ENCODE results near the gene CDC42EP5.

The CDC42EP5 gene

DNA sequence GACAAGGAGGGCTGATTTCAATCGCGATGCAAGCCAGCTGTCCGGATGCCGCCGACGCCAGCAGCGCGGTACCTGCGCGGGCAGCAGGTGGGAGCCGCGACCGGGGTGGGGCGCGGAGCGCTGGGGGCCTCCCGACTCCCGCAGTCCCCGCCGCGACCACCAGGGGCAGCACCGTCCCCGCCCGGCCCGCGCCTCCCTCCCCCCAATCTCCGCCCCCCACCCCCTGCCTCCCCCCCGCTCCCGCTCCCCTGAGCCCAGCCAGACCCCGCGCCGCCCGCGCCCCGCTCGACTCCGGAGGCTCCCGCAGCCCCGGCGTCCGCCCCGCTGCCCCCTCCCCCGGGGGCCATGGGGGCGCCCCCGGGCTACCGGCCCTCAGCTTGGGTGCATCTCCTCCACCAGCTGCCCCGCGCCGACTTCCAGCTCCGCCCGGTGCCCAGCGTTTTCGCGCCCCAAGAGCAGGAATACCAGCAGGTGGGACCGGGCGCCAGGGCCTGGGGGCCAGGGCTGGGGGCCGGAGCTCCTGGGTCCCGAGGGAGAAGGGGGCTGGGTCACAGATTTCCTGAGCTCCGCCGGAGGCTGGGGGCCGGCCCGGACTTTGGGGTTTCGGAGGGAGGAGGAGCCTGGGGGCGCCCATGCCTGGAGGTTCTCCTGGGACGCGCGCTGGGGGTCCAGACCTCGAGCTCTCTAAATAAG, 57.7 kb downstream of the CDC42EP5 start, which contains the start of gene TTYH1:
Gene TTYH1 (plus strand): TSS at position 257 of the 693 bp plus-strand sequence. CDS start 89 bp downstream, at position 346.
- Histone ChIP-seq H3K27ac (ENCODE audit: low read length) (no peak within 1 kb of the TSS), H3K27me3 (ENCODE audit: insufficient read depth, low read length, poor library complexity) (no peaks in the 10 kb centered on the region), H4K20me1 (ENCODE audit: insufficient read depth, low read length) (no peaks in the 10 kb centered on the region), H3K4me3 (ENCODE audit: low read depth in 1 of 2, low read length in 2 of 2) (no peak within 1 kb of the TSS), H3K79me2 (ENCODE audit: insufficient read depth, low read length) (no peaks in the 10 kb centered on the region), H2AFZ (ENCODE audit: low read depth, low read length) (no peak within 1 kb of the TSS), H3K36me3 (ENCODE audit: insufficient read depth, low read length) (no peaks in the 10 kb centered on the region), H3K9ac (ENCODE audit: low read depth, low read length) (no peak within 1 kb of the TSS), H3K4me2 (ENCODE audit: insufficient read depth, low read length) (no peak within 1 kb of the TSS), H3K9me3 (ENCODE audit: insufficient read depth, low read length, severe bottlenecking) (peaks cover 2% of the 10 kb centered on the region), H3K4me1 (ENCODE audit: insufficient read depth, low read length) (no peaks in the 10 kb centered on the region)
- no peak for ATAC-seq (ENCODE audit: insufficient read depth, low read depth)
- DNase-seq: no peak
- no peak for TF ChIP-seq EZH2 (IDR thresholded peaks at IDR 0.05; ENCODE audit: borderline replicate concordance, low read depth, low read length, severe bottlenecking)
- TF ChIP-seq, protein P1, sequence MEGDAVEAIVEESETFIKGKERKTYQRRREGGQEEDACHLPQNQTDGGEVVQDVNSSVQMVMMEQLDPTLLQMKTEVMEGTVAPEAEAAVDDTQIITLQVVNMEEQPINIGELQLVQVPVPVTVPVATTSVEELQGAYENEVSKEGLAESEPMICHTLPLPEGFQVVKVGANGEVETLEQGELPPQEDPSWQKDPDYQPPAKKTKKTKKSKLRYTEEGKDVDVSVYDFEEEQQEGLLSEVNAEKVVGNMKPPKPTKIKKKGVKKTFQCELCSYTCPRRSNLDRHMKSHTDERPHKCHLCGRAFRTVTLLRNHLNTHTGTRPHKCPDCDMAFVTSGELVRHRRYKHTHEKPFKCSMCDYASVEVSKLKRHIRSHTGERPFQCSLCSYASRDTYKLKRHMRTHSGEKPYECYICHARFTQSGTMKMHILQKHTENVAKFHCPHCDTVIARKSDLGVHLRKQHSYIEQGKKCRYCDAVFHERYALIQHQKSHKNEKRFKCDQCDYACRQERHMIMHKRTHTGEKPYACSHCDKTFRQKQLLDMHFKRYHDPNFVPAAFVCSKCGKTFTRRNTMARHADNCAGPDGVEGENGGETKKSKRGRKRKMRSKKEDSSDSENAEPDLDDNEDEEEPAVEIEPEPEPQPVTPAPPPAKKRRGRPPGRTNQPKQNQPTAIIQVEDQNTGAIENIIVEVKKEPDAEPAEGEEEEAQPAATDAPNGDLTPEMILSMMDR (IDR thresholded peaks at IDR 0.05; ENCODE audit: borderline replicate concordance, extremely low read depth, low read length, poor library complexity, severe bottlenecking): peak; percentile 37

Measured in DND-41 (cell line).